ENCODE results near the gene TSPAN31.
"Not testable (repeated sequence)": the region's sequence is repeated elsewhere in the genome, so short reads cannot be mapped to it uniquely, and the experiment has no call there.

Gene TSPAN31

DNA sequence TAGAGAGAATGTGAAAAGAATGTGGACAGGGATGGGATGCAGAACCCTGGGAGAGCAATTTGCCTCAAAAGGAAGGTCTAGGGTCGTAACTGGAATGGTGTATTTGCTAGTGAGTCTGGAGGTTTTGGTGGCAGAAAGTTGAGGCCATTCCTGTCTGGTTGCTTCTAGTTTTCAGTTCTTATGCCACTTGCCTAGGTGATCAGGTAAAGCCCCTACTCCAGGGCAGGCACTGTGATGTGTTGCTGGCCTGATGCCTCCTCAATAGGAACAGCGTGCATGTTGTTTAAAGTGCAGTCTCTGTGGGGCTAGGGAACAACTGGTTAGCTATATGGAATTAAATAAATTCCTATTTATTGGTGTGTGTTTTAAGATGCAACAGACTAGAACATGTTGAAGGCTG, 44.5 kb upstream of the TSPAN31 start:
- no peaks in the 10 kb centered on the region for H3K36me3 ChIP-seq (ENCODE audit: control insufficient read depth, insufficient read depth, low read length)

DNA sequence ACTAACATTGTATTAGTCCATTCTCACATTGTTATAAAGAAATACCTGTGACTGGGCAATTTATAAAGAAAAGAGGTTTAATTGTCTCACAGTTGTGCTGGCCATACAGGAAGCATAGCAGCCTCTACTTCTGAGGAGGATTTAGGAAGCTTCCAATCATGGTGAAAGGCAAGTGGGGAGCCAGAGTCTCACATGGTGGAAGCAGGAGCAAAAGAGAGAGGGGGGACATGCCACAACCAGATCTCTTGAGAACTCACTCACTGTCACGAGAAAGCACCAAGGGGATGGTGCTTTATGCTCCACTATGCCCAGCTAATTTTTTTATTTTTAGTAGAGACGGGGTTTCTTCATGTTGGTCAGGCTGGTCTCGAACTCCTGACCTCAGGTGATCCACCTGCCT, 37.6 kb upstream of the TSPAN31 start:
- Histone ChIP-seq H3K27me3 (ENCODE audit: control insufficient read depth, insufficient read depth, low read length) (no peaks in the 10 kb centered on the region), H3K27ac (no peak overlapping the region), H3K4me2 (ENCODE audit: low read length) (no peak overlapping the region), H3K9ac (no peak overlapping the region), H3K79me2 (peaks cover 2% of the 10 kb centered on the region), H3K4me1 (no peaks in the 10 kb centered on the region), H3K4me3 (ENCODE audit: low read depth, low read length) (no peak overlapping the region), H3K36me3 (ENCODE audit: control insufficient read depth, insufficient read depth, low read length) (no peaks in the 10 kb centered on the region), H2AFZ (no peak overlapping the region), H3K9me3 (ENCODE audit: control insufficient read depth, low read length) (no peaks in the 10 kb centered on the region)
- TF ChIP-seq, protein P1, sequence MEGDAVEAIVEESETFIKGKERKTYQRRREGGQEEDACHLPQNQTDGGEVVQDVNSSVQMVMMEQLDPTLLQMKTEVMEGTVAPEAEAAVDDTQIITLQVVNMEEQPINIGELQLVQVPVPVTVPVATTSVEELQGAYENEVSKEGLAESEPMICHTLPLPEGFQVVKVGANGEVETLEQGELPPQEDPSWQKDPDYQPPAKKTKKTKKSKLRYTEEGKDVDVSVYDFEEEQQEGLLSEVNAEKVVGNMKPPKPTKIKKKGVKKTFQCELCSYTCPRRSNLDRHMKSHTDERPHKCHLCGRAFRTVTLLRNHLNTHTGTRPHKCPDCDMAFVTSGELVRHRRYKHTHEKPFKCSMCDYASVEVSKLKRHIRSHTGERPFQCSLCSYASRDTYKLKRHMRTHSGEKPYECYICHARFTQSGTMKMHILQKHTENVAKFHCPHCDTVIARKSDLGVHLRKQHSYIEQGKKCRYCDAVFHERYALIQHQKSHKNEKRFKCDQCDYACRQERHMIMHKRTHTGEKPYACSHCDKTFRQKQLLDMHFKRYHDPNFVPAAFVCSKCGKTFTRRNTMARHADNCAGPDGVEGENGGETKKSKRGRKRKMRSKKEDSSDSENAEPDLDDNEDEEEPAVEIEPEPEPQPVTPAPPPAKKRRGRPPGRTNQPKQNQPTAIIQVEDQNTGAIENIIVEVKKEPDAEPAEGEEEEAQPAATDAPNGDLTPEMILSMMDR (IDR thresholded peaks at IDR 0.05): no peak

More for the DNA sequence above, 44.5 kb upstream of the TSPAN31 start:
- Histone ChIP-seq H3K27me3 (ENCODE audit: control insufficient read depth, insufficient read depth, low read length) (no peaks in the 10 kb centered on the region), H2AFZ (no peak overlapping the region), H3K9ac (no peak overlapping the region), H3K4me2 (ENCODE audit: low read length) (no peak overlapping the region), H3K27ac (no peak overlapping the region), H3K4me3 (ENCODE audit: low read depth, low read length) (no peak overlapping the region), H3K4me1 (no peaks in the 10 kb centered on the region), H3K79me2 (no peaks in the 10 kb centered on the region), H3K9me3 (ENCODE audit: control insufficient read depth, low read length) (no peaks in the 10 kb centered on the region)
- TF ChIP-seq, protein P1 (IDR thresholded peaks at IDR 0.05): no peak

DNA sequence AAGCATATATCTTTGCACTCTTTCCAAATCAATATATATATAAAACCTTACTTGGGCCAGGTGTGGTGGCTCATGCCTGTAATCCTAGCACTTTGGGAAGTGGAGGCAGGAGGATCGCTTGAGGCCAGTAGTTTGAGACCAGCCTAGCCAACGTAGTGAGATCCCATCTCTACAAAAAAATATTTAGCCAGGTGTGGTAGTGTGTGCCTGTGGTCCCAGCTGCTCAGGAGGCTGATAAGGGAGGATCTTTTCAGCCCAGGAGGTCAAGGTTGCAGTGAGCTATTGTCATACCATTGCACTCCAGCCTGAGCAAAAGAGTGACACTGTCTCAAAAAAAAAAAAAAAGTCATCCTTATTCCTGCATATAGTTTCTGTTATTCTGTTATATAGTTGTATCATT, 36.5 kb upstream of the TSPAN31 start:
- TF ChIP-seq, protein P1 (IDR thresholded peaks at IDR 0.05): no peak
- Histone ChIP-seq H3K4me3 (ENCODE audit: low read depth, low read length) (no peak overlapping the region), H3K79me2 (peaks cover 6% of the 10 kb centered on the region), H3K9ac (no peak overlapping the region), H2AFZ (no peak overlapping the region), H3K36me3 (ENCODE audit: control insufficient read depth, insufficient read depth, low read length) (no peaks in the 10 kb centered on the region), H3K27ac (no peak overlapping the region), H3K4me1 (no peaks in the 10 kb centered on the region), H3K27me3 (ENCODE audit: control insufficient read depth, insufficient read depth, low read length) (no peaks in the 10 kb centered on the region), H3K9me3 (ENCODE audit: control insufficient read depth, low read length) (no peaks in the 10 kb centered on the region), H3K4me2 (ENCODE audit: low read length) (no peak overlapping the region)

DNA sequence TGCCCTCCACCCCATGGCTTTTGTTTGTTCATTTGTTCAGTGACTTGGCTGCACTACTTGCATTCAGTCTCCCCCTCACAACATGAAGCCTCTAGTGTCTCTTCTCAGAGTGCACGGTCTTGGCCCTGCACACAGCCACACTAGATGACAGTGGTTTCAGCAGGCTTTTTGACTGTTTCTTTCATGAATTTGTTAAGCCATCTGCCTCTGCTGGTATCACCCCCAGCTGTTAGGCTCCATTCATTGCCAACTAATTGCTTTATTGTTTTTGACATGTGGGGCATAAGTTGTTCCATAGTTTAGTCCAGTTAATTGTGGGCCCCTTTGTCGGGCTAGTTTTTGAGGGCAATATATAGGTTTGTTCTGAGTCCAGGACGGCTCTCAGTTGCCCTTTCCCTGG, 32.1 kb upstream of the TSPAN31 start:
- H3K79me2 ChIP-seq: peaks cover 6% of the 10 kb centered on the region
- no peaks in the 10 kb centered on the region for H3K9me3 ChIP-seq (ENCODE audit: control insufficient read depth, low read length)
- no peak overlapping the region for H3K4me2 ChIP-seq (ENCODE audit: low read length)
- TF ChIP-seq, protein P1 (IDR thresholded peaks at IDR 0.05): no peak
- H3K27ac ChIP-seq: no peak overlapping the region
- H3K4me3 ChIP-seq (ENCODE audit: low read depth, low read length): no peak overlapping the region
- H3K27me3 ChIP-seq (ENCODE audit: control insufficient read depth, insufficient read depth, low read length): no peaks in the 10 kb centered on the region
- no peak overlapping the region for H2AFZ ChIP-seq
- no peaks in the 10 kb centered on the region for H3K4me1 ChIP-seq
- H3K36me3 ChIP-seq (ENCODE audit: control insufficient read depth, insufficient read depth, low read length): no peaks in the 10 kb centered on the region
- H3K9ac ChIP-seq: no peak overlapping the region

DNA sequence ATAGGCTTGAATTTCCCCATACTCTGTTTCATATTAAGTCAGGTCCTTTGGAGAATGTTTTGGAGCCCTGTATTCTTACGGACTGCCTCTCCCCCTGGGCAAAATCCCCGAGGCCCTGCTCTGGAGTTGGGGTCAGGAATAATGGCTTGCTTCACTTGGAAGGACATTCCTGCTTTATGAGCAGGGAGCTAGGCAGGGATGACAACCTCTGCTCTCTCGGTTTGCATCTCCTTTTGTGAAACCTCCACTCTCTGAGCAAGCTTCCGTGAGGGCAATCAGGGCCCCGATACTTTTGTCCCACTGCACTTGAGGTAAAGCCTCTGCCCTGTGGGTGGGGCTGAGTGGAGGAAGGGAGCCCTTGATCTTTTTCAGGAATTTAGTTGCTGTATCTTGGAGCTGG, 31.6 kb upstream of the TSPAN31 start:
- Histone ChIP-seq H2AFZ (no peak overlapping the region), H3K4me3 (ENCODE audit: low read depth, low read length) (no peak overlapping the region), H3K79me2 (peaks cover 6% of the 10 kb centered on the region), H3K36me3 (ENCODE audit: control insufficient read depth, insufficient read depth, low read length) (no peaks in the 10 kb centered on the region), H3K27ac (no peak overlapping the region), H3K9me3 (ENCODE audit: control insufficient read depth, low read length) (no peaks in the 10 kb centered on the region), H3K9ac (no peak overlapping the region), H3K4me1 (no peaks in the 10 kb centered on the region), H3K4me2 (ENCODE audit: low read length) (no peak overlapping the region), H3K27me3 (ENCODE audit: control insufficient read depth, insufficient read depth, low read length) (no peaks in the 10 kb centered on the region)
- TF ChIP-seq, protein P1 (IDR thresholded peaks at IDR 0.05): no peak

DNA sequence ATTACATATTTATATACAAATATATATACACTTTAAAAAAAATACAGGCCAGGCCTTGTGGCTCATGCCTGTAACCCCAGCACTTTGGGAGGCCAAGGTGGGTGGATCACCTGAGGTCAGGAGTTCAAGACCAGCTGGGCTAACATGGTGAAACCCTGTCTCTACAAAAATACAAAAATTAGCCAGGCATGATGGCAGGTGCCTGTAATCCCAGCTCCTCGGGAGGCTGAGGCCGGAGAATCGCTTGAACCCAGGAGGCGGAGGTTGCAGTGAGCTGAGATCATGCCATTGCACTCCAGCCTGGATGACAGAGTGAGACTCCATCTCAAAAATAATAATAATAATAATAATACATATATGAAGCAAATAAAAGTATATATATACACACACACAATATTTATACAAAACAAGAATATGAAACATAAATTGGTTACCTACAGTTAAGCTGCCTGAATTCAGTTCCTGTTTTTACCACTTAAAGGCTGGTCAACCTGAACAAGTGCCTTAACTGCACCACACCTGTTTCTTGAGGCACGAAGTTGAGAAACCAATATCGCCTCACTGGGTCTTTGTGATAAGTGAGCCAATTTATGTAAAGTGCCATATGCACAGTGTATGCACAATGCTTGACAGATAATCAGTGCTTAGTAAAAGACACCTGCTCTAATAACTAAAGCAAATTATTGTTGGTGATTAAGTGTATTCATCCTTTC, 29.6 kb upstream of the TSPAN31 start:
- H3K36me3 ChIP-seq (ENCODE audit: control insufficient read depth, insufficient read depth, low read length); H3K9me3 ChIP-seq (ENCODE audit: control insufficient read depth, low read length); H3K79me2 ChIP-seq; H3K27ac ChIP-seq; H3K4me2 ChIP-seq (ENCODE audit: low read length); H2AFZ ChIP-seq; H3K4me1 ChIP-seq; H3K4me3 ChIP-seq (ENCODE audit: low read depth, low read length); H3K27me3 ChIP-seq (ENCODE audit: control insufficient read depth, insufficient read depth, low read length); H3K9ac ChIP-seq: not testable (repeated sequence)
